DOHH2 (cell line): ENCODE data around the gene TMEM269.

Source experiments
- CTCF ChIP-seq: fragments of 200-600 bp; sonication (generic); IDR thresholded peaks from one replicate; pipeline ENCODE4 v1.5.1; 2014; ENCODE audit warnings: antibody characterized with exemption, mild to moderate bottlenecking, low read depth, low read length; ENCODE audit not compliant: poor library complexity, severe bottlenecking
- EZH2phosphoT487 ChIP-seq: fragments of 200-600 bp; sonication (generic); IDR thresholded peaks from 2 replicates; pipeline ENCODE4 v1.6.1; 2017; ENCODE audit warnings: borderline replicate concordance, mild to moderate bottlenecking, antibody characterized with exemption, low read length, moderate library complexity, mixed read lengths

GRCh38 chr1:42847111-42847595, 62.4 kb downstream of the TMEM269 start:
- TF ChIP-seq CTCF (no peak), EZH2phosphoT487 (no peak)
